ENCODE results near the gene SORCS2. TPM values are rescaled to one million over a fixed set of nuclear protein-coding genes. Genes with fewer than 3 reads are reported as not detected.
A peak's percentile ranks its signal among the peaks of the same experiment; 100 is the strongest.

Gene SORCS2
- polyA plus RNA-seq, 1 donor from 2014 or later, result not detected

DNA sequence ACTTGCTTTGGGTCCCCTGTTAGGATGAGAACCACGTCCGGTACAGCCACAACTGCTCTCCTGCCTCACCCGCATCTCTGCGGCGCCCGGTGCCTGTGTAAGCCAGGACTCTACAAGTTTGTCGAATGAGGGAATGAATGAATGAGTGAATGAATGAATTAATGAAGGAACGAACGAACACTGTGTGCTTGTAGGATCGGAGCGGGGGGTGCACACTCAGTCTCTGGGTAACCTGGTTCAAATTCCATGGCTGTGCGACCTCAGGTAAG, 443.8 kb downstream of the SORCS2 start:
- H3K36me3 Mint-ChIP-seq, result no peaks in the 10 kb centered on the region
- no peak overlapping the region for H3K4me3 Mint-ChIP-seq
- H3K27ac Mint-ChIP-seq, result no peak overlapping the region
- H3K27me3 Mint-ChIP-seq, result peaks cover 7% of the 10 kb centered on the region
- no peaks in the 10 kb centered on the region for H3K9me3 Mint-ChIP-seq
- no peaks in the 10 kb centered on the region for H3K4me1 Mint-ChIP-seq

- Mint-ChIP-seq H3K36me3 (no peaks in the 10 kb centered on the region), H3K27ac (no peak overlapping the region), H3K4me3 (no peak overlapping the region), H3K9me3 (no peaks in the 10 kb centered on the region), H3K4me1 (no peaks in the 10 kb centered on the region), H3K27me3 (peaks cover 5% of the 10 kb centered on the region)
These were observed 444.8 kb downstream of the SORCS2 start for GRCh38 chr4:7637139-7637538.

GRCh38 chr4:7637971-7638370, 445.6 kb downstream of the SORCS2 start:
- Mint-ChIP-seq H3K4me3 (no peak overlapping the region), H3K27me3 (no peaks in the 10 kb centered on the region), H3K4me1 (no peaks in the 10 kb centered on the region), H3K27ac (no peak overlapping the region), H3K9me3 (no peaks in the 10 kb centered on the region), H3K36me3 (no peaks in the 10 kb centered on the region)

DNA sequence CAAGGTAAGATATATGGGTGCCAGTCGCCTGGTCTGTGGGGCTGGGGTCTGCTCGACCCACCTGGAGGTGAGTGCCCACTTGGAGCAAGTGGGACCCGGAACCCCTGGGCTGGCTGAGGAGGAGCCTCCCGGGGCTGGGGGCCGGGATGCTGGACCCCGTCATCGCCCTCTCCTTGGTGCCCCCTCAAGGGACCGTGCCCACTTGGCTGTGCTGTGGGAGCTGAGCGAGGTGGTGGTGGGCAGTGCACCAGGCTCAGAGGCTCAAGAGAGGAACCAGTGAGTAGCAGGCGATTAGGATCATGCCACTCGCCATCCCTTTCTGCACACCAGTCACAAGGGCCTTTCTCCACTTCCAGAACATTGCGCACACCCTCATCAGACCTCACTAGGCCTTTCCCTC, 446.2 kb downstream of the SORCS2 start:
- no peaks in the 10 kb centered on the region for H3K9me3 Mint-ChIP-seq
- H3K36me3 Mint-ChIP-seq, result no peaks in the 10 kb centered on the region
- no peaks in the 10 kb centered on the region for H3K27me3 Mint-ChIP-seq
- H3K27ac Mint-ChIP-seq, result no peak overlapping the region
- no peaks in the 10 kb centered on the region for H3K4me1 Mint-ChIP-seq
- no peak overlapping the region for H3K4me3 Mint-ChIP-seq

GRCh38 chr4:7638984-7639789, 446.8 kb downstream of the SORCS2 start:
- no peaks in the 10 kb centered on the region for H3K36me3 Mint-ChIP-seq
- H3K4me1 Mint-ChIP-seq, result no peaks in the 10 kb centered on the region
- H3K9me3 Mint-ChIP-seq, result no peaks in the 10 kb centered on the region
- no peak overlapping the region for H3K4me3 Mint-ChIP-seq
- H3K27me3 Mint-ChIP-seq, result no peaks in the 10 kb centered on the region
- no peak overlapping the region for H3K27ac Mint-ChIP-seq

DNA sequence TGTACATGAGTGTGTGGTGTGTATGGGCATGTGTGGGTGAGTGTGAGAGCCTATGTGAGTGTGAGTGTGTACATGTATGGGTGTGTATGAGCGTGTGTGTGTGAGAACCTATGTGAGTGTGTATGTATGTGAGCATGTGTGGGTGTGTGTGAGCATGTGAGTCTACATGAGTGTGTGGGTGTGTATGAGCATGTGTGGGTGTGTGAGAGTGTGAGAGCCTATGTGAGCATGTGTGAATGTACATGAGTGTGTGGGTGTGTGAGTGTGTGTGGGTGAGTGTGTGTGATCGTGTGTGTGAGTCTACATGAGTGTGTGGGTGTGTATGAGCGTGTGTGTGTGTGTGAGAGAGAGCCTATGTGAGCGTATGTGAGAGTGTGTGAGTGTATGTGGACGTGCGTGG, 447.8 kb downstream of the SORCS2 start:
- no peak overlapping the region for H3K27ac Mint-ChIP-seq
- no peaks in the 10 kb centered on the region for H3K27me3 Mint-ChIP-seq
- peaks cover 0 to 5% (median 0%) of the 10 kb centered on the region in 3 donors for H3K9me3 Mint-ChIP-seq
- no peaks in the 10 kb centered on the region for H3K4me1 Mint-ChIP-seq
- no peaks in the 10 kb centered on the region for H3K36me3 Mint-ChIP-seq
- no peak overlapping the region for H3K4me3 Mint-ChIP-seq

- no peaks in the 10 kb centered on the region for H3K27me3 Mint-ChIP-seq
- H3K4me1 Mint-ChIP-seq, result no peaks in the 10 kb centered on the region
- no peaks in the 10 kb centered on the region for H3K36me3 Mint-ChIP-seq
- H3K4me3 Mint-ChIP-seq, result no peak overlapping the region
- H3K27ac Mint-ChIP-seq, result no peak overlapping the region
- H3K9me3 Mint-ChIP-seq, result peaks cover 0 to 8% (median 0%) of the 10 kb centered on the region in 3 donors
These were observed 449.4 kb downstream of the SORCS2 start for GRCh38 chr4:7641712-7642111.

DNA sequence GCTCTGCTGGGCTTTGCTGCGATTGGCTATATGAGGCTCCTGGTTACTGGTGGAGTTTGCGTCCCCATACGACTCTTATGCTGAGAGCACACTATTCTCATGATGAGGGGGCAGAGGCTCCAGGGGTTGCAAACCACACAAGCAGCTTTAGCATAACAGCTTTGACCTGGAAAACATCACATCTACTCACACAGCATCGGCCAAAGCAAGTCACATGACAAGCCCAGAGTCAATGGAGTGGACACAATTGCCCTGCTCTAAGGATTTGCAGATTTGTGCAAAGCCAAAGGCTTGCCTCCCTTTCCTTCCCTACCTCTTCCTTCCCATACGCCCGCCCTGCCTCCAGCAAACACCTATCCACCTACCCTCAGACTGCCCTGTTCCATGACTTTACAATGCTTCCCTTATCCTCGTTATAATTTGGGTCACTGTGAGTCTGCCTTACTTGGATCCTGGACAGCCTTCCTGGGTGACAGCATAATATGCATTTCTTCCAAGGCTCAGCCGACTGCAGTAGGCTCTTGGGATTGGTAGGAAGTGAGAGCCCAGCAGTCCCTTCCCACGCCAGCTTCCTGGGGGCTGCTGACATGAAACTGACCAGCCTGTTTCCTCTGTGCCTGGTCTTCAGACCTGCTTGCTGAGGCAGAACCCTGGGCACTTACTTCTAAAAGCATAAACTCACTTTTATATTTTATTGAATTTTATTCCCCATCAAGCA, 450.6 kb downstream of the SORCS2 start:
- no peak overlapping the region for H3K4me3 Mint-ChIP-seq
- no peak overlapping the region for H3K27ac Mint-ChIP-seq
- H3K4me1 Mint-ChIP-seq, result no peaks in the 10 kb centered on the region
- H3K27me3 Mint-ChIP-seq, result no peaks in the 10 kb centered on the region
- H3K9me3 Mint-ChIP-seq, result peaks cover 0 to 8% (median 0%) of the 10 kb centered on the region in 3 donors
- no peaks in the 10 kb centered on the region for H3K36me3 Mint-ChIP-seq

- Mint-ChIP-seq H3K36me3 (no peaks in the 10 kb centered on the region), H3K4me3 (no peak overlapping the region), H3K27me3 (peaks cover 11% of the 10 kb centered on the region), H3K9me3 (peaks cover 0 to 11% (median 0%) of the 10 kb centered on the region in 3 donors), H3K27ac (no peak overlapping the region), H3K4me1 (peaks cover 0 to 9% (median 9%) of the 10 kb centered on the region in 3 donors)
These were observed 452.8 kb downstream of the SORCS2 start for GRCh38 chr4:7645158-7645557.

DNA sequence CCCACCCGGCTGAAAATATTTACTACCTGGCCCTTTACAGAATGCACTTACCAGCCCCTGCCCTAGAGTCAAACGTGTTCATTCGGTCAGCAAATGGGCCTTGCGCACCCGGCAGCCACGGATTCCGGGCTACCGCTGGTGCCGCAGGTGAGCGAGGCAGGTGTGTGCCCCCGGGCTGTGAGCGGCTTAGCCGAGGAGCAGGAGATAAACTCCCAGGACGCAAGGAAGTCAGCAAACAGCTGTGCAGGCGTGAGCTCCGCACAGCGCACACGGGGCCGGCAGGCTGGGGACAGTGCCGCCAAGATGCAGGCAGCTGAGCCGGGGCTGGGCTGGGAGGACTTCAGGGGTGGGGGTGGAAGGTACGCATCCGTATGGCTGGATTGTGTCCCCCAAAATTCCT, 453.6 kb downstream of the SORCS2 start:
- Mint-ChIP-seq H3K36me3 (no peaks in the 10 kb centered on the region), H3K4me3 (no peak overlapping the region), H3K4me1 (peaks cover 0 to 11% (median 10%) of the 10 kb centered on the region in 3 donors), H3K9me3 (peaks cover 0 to 11% (median 0%) of the 10 kb centered on the region in 3 donors), H3K27ac (no peak overlapping the region), H3K27me3 (peaks cover 13% of the 10 kb centered on the region)

- Mint-ChIP-seq H3K4me3 (peak overlapping the region in 1 of 4 donors; percentile 68), H3K27ac (peak overlapping the region in 1 of 3 donors; percentile 82), H3K4me1 (peaks cover 0 to 11% (median 10%) of the 10 kb centered on the region in 3 donors), H3K36me3 (no peaks in the 10 kb centered on the region), H3K27me3 (peaks cover 13% of the 10 kb centered on the region), H3K9me3 (peaks cover 0 to 11% (median 0%) of the 10 kb centered on the region in 3 donors)
These were observed 454.2 kb downstream of the SORCS2 start for GRCh38 chr4:7646384-7647061.

DNA sequence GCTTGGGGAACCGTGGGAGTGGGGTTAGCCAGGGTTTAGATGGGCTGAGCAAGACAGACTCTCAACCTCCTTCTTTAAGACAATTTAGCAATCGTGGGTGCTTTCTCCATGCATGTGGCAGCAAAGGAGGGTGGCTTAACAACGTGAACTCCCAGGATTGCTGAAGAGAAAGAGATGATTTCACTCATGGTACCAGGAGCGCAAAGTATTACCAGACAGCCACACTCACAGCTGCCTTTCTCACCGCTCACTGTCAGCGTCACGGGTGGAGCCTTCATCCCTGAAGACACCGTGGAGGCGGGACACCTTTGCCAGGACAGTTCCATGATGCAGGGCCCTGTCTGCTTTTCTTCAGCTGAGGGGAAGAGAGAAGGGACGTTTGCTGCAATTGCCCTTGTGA, 454.8 kb downstream of the SORCS2 start:
- Mint-ChIP-seq H3K36me3 (no peaks in the 10 kb centered on the region), H3K4me1 (peaks cover 0 to 11% (median 10%) of the 10 kb centered on the region in 3 donors), H3K27me3 (peaks cover 13% of the 10 kb centered on the region), H3K4me3 (peak overlapping the region in 1 of 4 donors; percentile 68), H3K27ac (peak overlapping the region in 1 of 3 donors; percentile 82), H3K9me3 (peaks cover 0 to 11% (median 0%) of the 10 kb centered on the region in 3 donors)

DNA sequence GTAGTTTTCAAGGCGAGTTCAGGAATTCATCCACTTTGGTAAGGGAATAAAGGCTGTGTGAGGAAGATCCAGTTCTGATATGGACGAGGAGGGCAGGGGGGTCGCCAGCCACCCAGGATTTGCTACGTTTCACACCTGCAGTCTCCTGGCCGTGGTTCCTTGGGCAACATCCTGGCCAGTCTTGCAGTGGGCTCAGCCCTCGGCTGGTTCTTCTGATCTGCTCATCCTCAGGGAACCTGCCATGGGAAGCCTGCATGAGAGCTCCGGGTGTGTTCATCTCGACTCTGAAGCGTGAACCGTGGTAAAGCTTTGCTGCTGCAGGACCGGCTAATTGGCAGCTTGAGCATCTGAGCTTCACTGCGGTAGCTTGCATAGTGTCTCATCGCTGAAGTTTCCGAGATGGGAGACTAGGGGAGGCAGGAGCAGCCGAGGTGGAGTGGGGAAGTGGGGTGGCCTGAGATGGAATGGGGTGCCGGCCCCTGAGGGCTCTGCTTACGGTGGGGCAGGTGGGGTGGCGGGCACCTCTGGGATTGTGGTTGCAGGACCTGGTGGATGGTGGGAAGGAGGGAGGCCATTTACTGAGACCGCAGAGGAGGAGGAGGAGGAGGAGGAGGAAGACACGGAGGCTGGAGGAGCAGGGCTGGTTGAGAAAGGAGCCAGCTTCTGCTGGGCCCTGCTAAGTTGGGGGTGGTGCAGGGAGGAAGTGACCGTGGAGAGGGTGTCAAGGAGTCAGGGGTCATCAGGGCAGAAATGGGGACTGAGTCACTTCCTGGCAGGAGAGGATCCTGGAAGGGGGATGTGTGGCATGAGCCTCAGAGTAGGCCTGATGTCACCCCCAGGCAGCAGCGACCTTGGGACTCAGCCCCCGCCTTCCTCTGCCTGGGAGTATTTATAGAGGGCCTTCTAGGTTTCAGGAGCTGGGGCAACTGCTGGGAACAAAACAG, 455.5 kb downstream of the SORCS2 start:
- H3K27me3 Mint-ChIP-seq, result peaks cover 13% of the 10 kb centered on the region
- no peaks in the 10 kb centered on the region for H3K36me3 Mint-ChIP-seq
- peak overlapping the region in 1 of 3 donors; percentile 82 for H3K27ac Mint-ChIP-seq
- peaks cover 0 to 11% (median 10%) of the 10 kb centered on the region in 3 donors for H3K4me1 Mint-ChIP-seq
- H3K4me3 Mint-ChIP-seq, result peak overlapping the region in 1 of 4 donors; percentile 23
- H3K9me3 Mint-ChIP-seq, result peaks cover 0 to 11% (median 0%) of the 10 kb centered on the region in 3 donors

- peaks cover 16% of the 10 kb centered on the region for H3K27me3 Mint-ChIP-seq
- peaks cover 0 to 11% (median 10%) of the 10 kb centered on the region in 3 donors for H3K4me1 Mint-ChIP-seq
- H3K9me3 Mint-ChIP-seq, result peaks cover 0 to 11% (median 0%) of the 10 kb centered on the region in 3 donors
- H3K27ac Mint-ChIP-seq, result no peak overlapping the region
- no peak overlapping the region for H3K4me3 Mint-ChIP-seq
- H3K36me3 Mint-ChIP-seq, result no peaks in the 10 kb centered on the region
These were observed 456.4 kb downstream of the SORCS2 start for GRCh38 chr4:7648544-7649395.
